HG02759 (cell line): Measurements from ENCODE around the gene RERE.
"Not testable (repeated sequence)": the region's sequence is repeated elsewhere in the genome, so short reads cannot be mapped to it uniquely, and the experiment has no call there.

Experiments
- ATAC-seq: cut with Tn5 transposase; IDR thresholded peaks from one replicate; pipeline ENCODE4 v1.9.1; 2021; ENCODE audit warnings: mild to moderate bottlenecking, moderate library complexity; ENCODE audit not compliant: unreplicated experiment

RERE gene

GRCh38 chr1:8646189-8646588 is 171.3 kb downstream of the RERE start:
- no peak for ATAC-seq

GRCh38 chr1:8643542-8644536 is 173.6 kb downstream of the RERE start:
- ATAC-seq: peak; percentile 83

- no peak for ATAC-seq
These were observed 175.3 kb downstream of the RERE start for GRCh38 chr1:8642114-8642513.

GRCh38 chr1:8641377-8641997 is 176.0 kb downstream of the RERE start:
- ATAC-seq: no peak

- no peak for ATAC-seq
These were observed 176.5 kb downstream of the RERE start for GRCh38 chr1:8640950-8641349.

GRCh38 chr1:8639148-8639547 is 178.3 kb downstream of the RERE start:
- no peak for ATAC-seq

GRCh38 chr1:8633741-8634501 is 183.5 kb downstream of the RERE start:
- ATAC-seq: no peak

- no peak for ATAC-seq
These were observed 185.3 kb downstream of the RERE start for GRCh38 chr1:8632102-8632501.

- no peak for ATAC-seq
These were observed 186.3 kb downstream of the RERE start for GRCh38 chr1:8631163-8631562.

GRCh38 chr1:8629241-8630091 is 188.0 kb downstream of the RERE start:
- peak; percentile 81 for ATAC-seq

- ATAC-seq: no peak
These were observed 188.8 kb downstream of the RERE start for GRCh38 chr1:8628606-8629005.

- no peak for ATAC-seq
These were observed 189.7 kb downstream of the RERE start for GRCh38 chr1:8627728-8628127.

GRCh38 chr1:8625981-8626898 is 191.2 kb downstream of the RERE start:
- no peak for ATAC-seq

- no peak for ATAC-seq
These were observed 191.9 kb downstream of the RERE start for GRCh38 chr1:8625491-8625890.

GRCh38 chr1:8623651-8624192 is 193.7 kb downstream of the RERE start:
- ATAC-seq: not testable (repeated sequence)

GRCh38 chr1:8621785-8622348 is 195.6 kb downstream of the RERE start:
- not testable (repeated sequence) for ATAC-seq

GRCh38 chr1:8621034-8621582 is 196.3 kb downstream of the RERE start:
- not testable (repeated sequence) for ATAC-seq

GRCh38 chr1:8619917-8620502 is 197.4 kb downstream of the RERE start:
- ATAC-seq: not testable (repeated sequence)
